H9 (cell line): Measurements from ENCODE around the gene WNT5B. TPM values are rescaled to one million over a fixed set of nuclear protein-coding genes. Genes with fewer than 3 reads are reported as not detected.

Source experiments
- DNase-seq: peaks from one replicate; pipeline ENCODE4 v3.0.0-alpha.2; 2017
- H2AFZ ChIP-seq: one replicate; pipeline ENCODE4 v1.6.1; 2013; ENCODE audit warnings: mild to moderate bottlenecking, low read length, control low read depth, moderate library complexity
- H2AK5ac ChIP-seq: 2 replicates; pipeline ENCODE4 v1.6.1; 2013; ENCODE audit warnings: low read length, control low read depth, mixed read lengths; ENCODE audit not compliant: insufficient read length
- H2BK120ac ChIP-seq: one replicate; pipeline ENCODE4 v1.6.1; 2013; ENCODE audit warnings: low read depth, mild to moderate bottlenecking, low read length, control low read depth, inconsistent platforms; ENCODE audit not compliant: poor library complexity, severe bottlenecking
- H2BK12ac ChIP-seq: 2 replicates; pipeline ENCODE4 v1.6.1; 2013; ENCODE audit warnings: low read length, control low read depth, mixed read lengths, low read depth; ENCODE audit not compliant: insufficient read length
- H2BK15ac ChIP-seq: 2 replicates; pipeline ENCODE4 v1.6.1; 2013; ENCODE audit warnings: low read depth, low read length, control low read depth
- H2BK20ac ChIP-seq: one replicate; pipeline ENCODE4 v1.6.1; 2013; ENCODE audit warnings: low read depth, mild to moderate bottlenecking, low read length, control low read depth, inconsistent platforms; ENCODE audit not compliant: poor library complexity, severe bottlenecking
- H2BK5ac ChIP-seq: 2 replicates; pipeline ENCODE4 v1.6.1; 2013; ENCODE audit warnings: low read length, control low read depth, mixed read lengths; ENCODE audit not compliant: insufficient read length
- H3K14ac ChIP-seq: 2 replicates; pipeline ENCODE4 v1.6.1; 2013; ENCODE audit warnings: low read length, control low read depth; ENCODE audit not compliant: insufficient read depth
- H3K18ac ChIP-seq: 2 replicates; pipeline ENCODE4 v1.6.1; 2013; ENCODE audit warnings: low read depth, mild to moderate bottlenecking, mixed read lengths, low read length, control low read depth; ENCODE audit not compliant: insufficient read length
- H3K23ac ChIP-seq: 2 replicates; pipeline ENCODE4 v1.6.1; 2013; ENCODE audit warnings: low read length, control low read depth, mixed read lengths, low read depth; ENCODE audit not compliant: insufficient read length
- H3K23me2 ChIP-seq: 2 replicates; pipeline ENCODE4 v1.6.1; 2013; ENCODE audit warnings: low read depth, mild to moderate bottlenecking, mixed read lengths, low read length, control low read depth; ENCODE audit not compliant: insufficient read length, poor library complexity, severe bottlenecking
- H3K27ac ChIP-seq: 2 replicates; pipeline ENCODE4 v1.5.1; 2013; ENCODE audit warnings: low read length, control low read depth, mixed read lengths, low read depth; ENCODE audit not compliant: insufficient read length
- H3K27me3 ChIP-seq: 2 replicates; pipeline ENCODE4 v1.6.1; 2013; ENCODE audit warnings: low read length, control low read depth, inconsistent platforms; ENCODE audit not compliant: insufficient read depth
- H3K4ac ChIP-seq: 2 replicates; pipeline ENCODE4 v1.6.1; 2013; ENCODE audit warnings: low read depth, mild to moderate bottlenecking, control low read depth, inconsistent platforms, low read length, moderate library complexity
- H3K4me1 ChIP-seq: 2 replicates; pipeline ENCODE4 v1.6.1; 2013; ENCODE audit warnings: low read length, control low read depth, inconsistent platforms; ENCODE audit not compliant: insufficient read depth
- H3K4me2 ChIP-seq: 2 replicates; pipeline ENCODE4 v1.6.1; 2013; ENCODE audit warnings: low read length, control low read depth, mixed read lengths; ENCODE audit not compliant: insufficient read length, insufficient read depth
- H3K56ac ChIP-seq: 2 replicates; pipeline ENCODE4 v1.6.1; 2013; ENCODE audit warnings: low read depth, mild to moderate bottlenecking, mixed read lengths, low read length, control low read depth; ENCODE audit not compliant: insufficient read length
- H3K79me1 ChIP-seq: 2 replicates; pipeline ENCODE4 v1.6.1; 2013; ENCODE audit warnings: low read depth, mild to moderate bottlenecking, moderate library complexity, low read length, control low read depth, inconsistent platforms; ENCODE audit not compliant: insufficient read depth, poor library complexity, severe bottlenecking
- H3K79me2 ChIP-seq: 2 replicates; pipeline ENCODE4 v1.6.1; 2013; ENCODE audit warnings: low read length, control low read depth, inconsistent platforms; ENCODE audit not compliant: insufficient read depth
- H3K9ac ChIP-seq: 2 replicates; pipeline ENCODE4 v1.6.1; 2013; ENCODE audit warnings: low read length, control low read depth, mixed read lengths; ENCODE audit not compliant: insufficient read length; ENCODE audit errors: extremely low read depth
- H3K9me3 ChIP-seq: one replicate; pipeline ENCODE4 v1.6.1; 2013; ENCODE audit warnings: low read depth, low read length, inconsistent platforms; ENCODE audit not compliant: control insufficient read depth
- H3T11ph ChIP-seq: one replicate; pipeline ENCODE4 v1.6.1; 2013; ENCODE audit warnings: mild to moderate bottlenecking, low read length, control low read depth, inconsistent platforms
- H4K20me1 ChIP-seq: one replicate; pipeline ENCODE4 v1.6.1; 2013; ENCODE audit not compliant: control insufficient read depth, insufficient read length, insufficient read depth
- H4K5ac ChIP-seq: 2 replicates; pipeline ENCODE4 v1.6.1; 2013; ENCODE audit warnings: low read depth, mild to moderate bottlenecking, mixed read lengths, low read length, control low read depth; ENCODE audit not compliant: insufficient read length
- H4K8ac ChIP-seq: replicated peaks from 2 replicates; pipeline ENCODE4 v1.6.1; 2013; ENCODE audit warnings: low read length, control low read depth, mixed read lengths, low read depth; ENCODE audit not compliant: insufficient read length
- H4K91ac ChIP-seq: 2 replicates; pipeline ENCODE4 v1.6.1; 2013; ENCODE audit warnings: low read depth, mild to moderate bottlenecking, moderate library complexity, mixed read lengths, low read length, control low read depth; ENCODE audit not compliant: insufficient read length
- H3K27ac Mint-ChIP-seq, 3 experiments: 2 replicates in 2 of 3; 3 replicates in 1 of 3; pipeline ENCODE4 v1.8.0; 2020 to 2021; ENCODE audit warnings: mixed read lengths in 3 of 3, mild to moderate bottlenecking in 1 of 3, moderate library complexity in 1 of 3
- H3K27me3 Mint-ChIP-seq: 2 replicates; pipeline ENCODE4 v1.8.0; 2021; ENCODE audit warnings: low read depth, mild to moderate bottlenecking, moderate library complexity, mixed read lengths
- H3K36me3 Mint-ChIP-seq, 3 experiments: 2 replicates in 2 of 3; 3 replicates in 1 of 3; pipeline ENCODE4 v1.8.0; 2020 to 2021; ENCODE audit warnings: low read depth in 3 of 3, mixed read lengths in 3 of 3; ENCODE audit not compliant: insufficient read depth in 1 of 3
- H3K4me1 Mint-ChIP-seq, 2 experiments: 2 replicates each; pipeline ENCODE4 v1.8.0; 2020; ENCODE audit warnings: mixed read lengths in 2 of 2
- H3K4me3 Mint-ChIP-seq, 2 experiments: 2 replicates in 1 of 2; 3 replicates in 1 of 2; pipeline ENCODE4 v1.8.0; 2020 to 2021; ENCODE audit warnings: mild to moderate bottlenecking in 2 of 2, mixed read lengths in 2 of 2, moderate library complexity in 1 of 2
- H3K9me3 Mint-ChIP-seq, 2 experiments: 2 replicates in 1 of 2; 3 replicates in 1 of 2; pipeline ENCODE4 v1.8.0; 2020; ENCODE audit warnings: mild to moderate bottlenecking in 2 of 2, mixed read lengths in 2 of 2, moderate library complexity in 1 of 2
- WGBS: extraction: QIAGEN DNeasy Blood & Tissue Kit; methylation state at CpG from one replicate; pipeline ENCODE4 v1.1.7; 2013; ENCODE audit warnings: missing lambda C conversion rate, low lambda C conversion rate, mixed read lengths; ENCODE audit not compliant: insufficient read length; ENCODE audit errors: extremely low coverage; 5-methylcytosine and 5-hydroxymethylcytosine counted together
- total RNA-seq: library from RNA; stranded (reverse); gene quantifications from 2 replicates; pipeline ENCODE4 v1.2.1, GENCODE V29; 2021
- TF ChIP-seq, protein P1 (sequence below): fragments of 200-600 bp; sonication (generic); conservative IDR thresholded peaks from 3 replicates; pipeline ENCODE4 v1.8.0; 2021; ENCODE audit warnings: antibody characterized with exemption, mild to moderate bottlenecking

Gene WNT5B
- total RNA-seq, 1 experiment from 2014 or later, result 1.5 TPM

DNA sequence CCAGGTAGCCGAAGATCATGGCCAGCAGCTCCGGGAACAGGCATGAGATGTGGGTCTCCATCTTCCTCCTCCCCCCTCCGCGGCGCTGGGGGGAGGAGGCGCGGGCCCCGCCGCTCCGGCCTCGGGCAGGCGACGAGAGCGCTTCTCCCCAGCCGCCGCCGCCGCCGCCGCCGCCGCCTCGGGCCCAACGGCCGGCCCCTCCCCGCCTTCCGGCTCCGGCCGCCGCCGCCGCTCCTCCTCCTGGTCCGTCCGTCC is 35.1 kb upstream of the WNT5B start:
- Histone ChIP-seq H3T11ph (no peak overlapping the region), H2AK5ac (no peak overlapping the region), H2BK15ac (no peak overlapping the region), H3K79me1 (no peaks in the 10 kb centered on the region), H3K56ac (no peak overlapping the region), H3K23ac (no peak overlapping the region), H3K4me1 (peaks cover 13% of the 10 kb centered on the region), H3K9me3 (no peaks in the 10 kb centered on the region), H3K27me3 (peaks cover 30% of the 10 kb centered on the region; the same call in 1 of the 2 replicates), H2BK12ac (no peak overlapping the region), H4K8ac (no peak overlapping the region), H4K91ac (no peak overlapping the region), H3K4ac (no peak overlapping the region), H2BK20ac (no peak overlapping the region), H3K9ac (no peak overlapping the region), H3K18ac (no peak overlapping the region), H3K4me2 (peak overlapping the region; percentile 83), H3K27ac (no peak overlapping the region), H3K23me2 (peaks cover 27% of the 10 kb centered on the region), H4K20me1 (peaks cover 5% of the 10 kb centered on the region), H2BK5ac (no peak overlapping the region), H2AFZ (no peak overlapping the region), H4K5ac (no peak overlapping the region), H2BK120ac (no peak overlapping the region), H3K14ac (no peak overlapping the region; the same call in 1 of the 2 replicates), H3K79me2 (no peaks in the 10 kb centered on the region)
- WGBS, result no CpG with 5 or more reads among the region's 34 CpGs
- DNase-seq, result peak; percentile 65
- Mint-ChIP-seq H3K4me1 (peaks cover 44 to 54% of the 10 kb centered on the region in 2 experiments), H3K36me3 (peaks cover 0 to 2% (median 0%) of the 10 kb centered on the region in 3 experiments; a peak in 1 of 7 replicates), H3K4me3 (peak overlapping the region; percentile 71 to 88; a peak in 4 of 5 replicates), H3K27me3 (peaks cover 62% of the 10 kb centered on the region), H3K27ac (no peak overlapping the region), H3K9me3 (peaks cover 0 to 1% of the 10 kb centered on the region in 2 experiments; a peak in 3 of 5 replicates)
- TF ChIP-seq, protein P1, sequence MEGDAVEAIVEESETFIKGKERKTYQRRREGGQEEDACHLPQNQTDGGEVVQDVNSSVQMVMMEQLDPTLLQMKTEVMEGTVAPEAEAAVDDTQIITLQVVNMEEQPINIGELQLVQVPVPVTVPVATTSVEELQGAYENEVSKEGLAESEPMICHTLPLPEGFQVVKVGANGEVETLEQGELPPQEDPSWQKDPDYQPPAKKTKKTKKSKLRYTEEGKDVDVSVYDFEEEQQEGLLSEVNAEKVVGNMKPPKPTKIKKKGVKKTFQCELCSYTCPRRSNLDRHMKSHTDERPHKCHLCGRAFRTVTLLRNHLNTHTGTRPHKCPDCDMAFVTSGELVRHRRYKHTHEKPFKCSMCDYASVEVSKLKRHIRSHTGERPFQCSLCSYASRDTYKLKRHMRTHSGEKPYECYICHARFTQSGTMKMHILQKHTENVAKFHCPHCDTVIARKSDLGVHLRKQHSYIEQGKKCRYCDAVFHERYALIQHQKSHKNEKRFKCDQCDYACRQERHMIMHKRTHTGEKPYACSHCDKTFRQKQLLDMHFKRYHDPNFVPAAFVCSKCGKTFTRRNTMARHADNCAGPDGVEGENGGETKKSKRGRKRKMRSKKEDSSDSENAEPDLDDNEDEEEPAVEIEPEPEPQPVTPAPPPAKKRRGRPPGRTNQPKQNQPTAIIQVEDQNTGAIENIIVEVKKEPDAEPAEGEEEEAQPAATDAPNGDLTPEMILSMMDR, result no peak
